ENCODE results near the gene JAKMIP2. TPM values are rescaled to one million over a fixed set of nuclear protein-coding genes. Genes with fewer than 3 reads are reported as not detected.

Gene JAKMIP2
- polyA plus RNA-seq, 1 experiment: not detected

- no peak overlapping the region for H3K4me3 ChIP-seq (ENCODE audit: low read depth, low read length)
- no peak for TF ChIP-seq CTCF (IDR thresholded peaks at IDR 0.05; ENCODE audit: insufficient read depth, low read depth, low read length)
- ChIA-PET CTCF (no interaction called here), POLR2A (no interaction called here)
- no peaks in the 10 kb centered on the region for H3K36me3 ChIP-seq (ENCODE audit: control insufficient read depth, insufficient read depth, low read length)
- H3K27me3 ChIP-seq (ENCODE audit: control insufficient read depth, insufficient read depth, low read length): no peaks in the 10 kb centered on the region
- no peak for DNase-seq (ENCODE audit: low read depth)
Measured at GRCh38 chr5:147712019-147712418, 70.5 kb downstream of the JAKMIP2 start.

DNA sequence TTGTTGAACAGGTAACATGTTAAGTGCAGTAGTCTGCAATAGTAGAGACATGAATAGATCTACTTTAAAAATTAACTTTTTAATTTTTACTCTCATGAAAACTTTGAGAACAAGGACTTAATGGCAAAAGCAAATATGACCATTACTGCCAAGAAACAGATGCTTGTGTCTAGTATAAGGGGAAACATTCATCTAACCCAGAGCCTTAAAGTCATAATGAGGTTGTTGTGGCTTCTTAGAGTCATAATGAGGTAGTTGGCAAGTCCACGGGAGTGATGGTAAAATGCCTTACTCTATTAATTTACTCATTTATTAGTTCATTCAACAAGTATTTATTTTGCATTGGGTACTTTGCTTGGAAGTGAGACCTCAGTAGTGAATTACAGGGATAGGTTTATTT lies 71.5 kb downstream of the JAKMIP2 start:
- CTCF ChIA-PET: no interaction called here
- DNase-seq (ENCODE audit: low read depth): no peak
- no peak for TF ChIP-seq CTCF (IDR thresholded peaks at IDR 0.05; ENCODE audit: insufficient read depth, low read depth, low read length)
- Histone ChIP-seq H3K4me3 (ENCODE audit: low read depth, low read length) (no peak overlapping the region), H3K27me3 (ENCODE audit: control insufficient read depth, insufficient read depth, low read length) (no peaks in the 10 kb centered on the region), H3K36me3 (ENCODE audit: control insufficient read depth, insufficient read depth, low read length) (no peaks in the 10 kb centered on the region)
- POLR2A ChIA-PET: no interaction called here

GRCh38 chr5:147708708-147709107 lies 73.8 kb downstream of the JAKMIP2 start:
- Histone ChIP-seq H3K27me3 (ENCODE audit: control insufficient read depth, insufficient read depth, low read length) (no peaks in the 10 kb centered on the region), H3K36me3 (ENCODE audit: control insufficient read depth, insufficient read depth, low read length) (no peaks in the 10 kb centered on the region), H3K4me3 (ENCODE audit: low read depth, low read length) (no peak overlapping the region)
- TF ChIP-seq CTCF (IDR thresholded peaks at IDR 0.05; ENCODE audit: insufficient read depth, low read depth, low read length): no peak
- POLR2A ChIA-PET: no interaction called here
- CTCF ChIA-PET: no interaction called here
- no peak for DNase-seq (ENCODE audit: low read depth)

GRCh38 chr5:147704544-147704943 lies 78.0 kb downstream of the JAKMIP2 start:
- ChIA-PET POLR2A (no interaction called here), CTCF (no interaction called here)
- no peaks in the 10 kb centered on the region for H3K36me3 ChIP-seq (ENCODE audit: control insufficient read depth, insufficient read depth, low read length)
- no peaks in the 10 kb centered on the region for H3K27me3 ChIP-seq (ENCODE audit: control insufficient read depth, insufficient read depth, low read length)
- TF ChIP-seq CTCF (IDR thresholded peaks at IDR 0.05; ENCODE audit: insufficient read depth, low read depth, low read length): no peak
- no peak for DNase-seq (ENCODE audit: low read depth)
- no peak overlapping the region for H3K4me3 ChIP-seq (ENCODE audit: low read depth, low read length)

GRCh38 chr5:147701468-147701867 lies 81.1 kb downstream of the JAKMIP2 start:
- ChIA-PET POLR2A (no interaction called here), CTCF (no interaction called here)
- DNase-seq (ENCODE audit: low read depth): no peak

More at GRCh38 chr5:147701468-147701867, 81.1 kb downstream of the JAKMIP2 start:
- H3K27me3 ChIP-seq (ENCODE audit: control insufficient read depth, insufficient read depth, low read length): no peaks in the 10 kb centered on the region
- no peak for TF ChIP-seq CTCF (IDR thresholded peaks at IDR 0.05; ENCODE audit: insufficient read depth, low read depth, low read length)
- no peak overlapping the region for H3K4me3 ChIP-seq (ENCODE audit: low read depth, low read length)
- no peaks in the 10 kb centered on the region for H3K36me3 ChIP-seq (ENCODE audit: control insufficient read depth, insufficient read depth, low read length)

Measured in BJ (cell line).